HepG2 (cell line): ENCODE data around the gene ZBBX. TPM values are rescaled to one million over a fixed set of nuclear protein-coding genes. Genes with fewer than 3 reads are reported as not detected.

Experiments
- ATAC-seq: fragments of 200-7000 bp; cut with Tn5 transposase; 3 replicates; pipeline ENCODE4 v1.9.1; 2020; ENCODE audit warnings: mild to moderate bottlenecking, moderate library complexity
- BruUV-seq: library from RNA; stranded (reverse); fragments of 400-500 nt; replicated peaks from 2 replicates; lab custom pipeline; 2021; lab: Mats Ljungman, UMichigan
- CTCF ChIA-PET: fragments of 300-600 bp; formaldehyde crosslinking; extraction: SDS; loops from one replicate; lab custom pipeline; 2021; ENCODE audit warnings: low total read pairs, inconsistent platforms, low intra/inter-chr PET ratio; lab: Yijun Ruan, JAX
- POLR2A ChIA-PET: fragments of 350-600 bp; sonication (Branson Sonifier 250); formaldehyde crosslinking; loops from one replicate; lab custom pipeline; 2020; ENCODE audit warnings: antibody characterized with exemption, inconsistent platforms; lab: Yijun Ruan, JAX
- DNase-seq: peaks from one replicate; pipeline ENCODE4 v3.0.0-alpha.2; 2015; ENCODE audit warnings: low spot score
- FAIRE-seq: peaks from 3 replicates; lab custom pipeline; 2011; peaks lifted over from hg19 to GRCh38; lab: Jason Lieb, UNC
- H2AFZ ChIP-seq: one replicate; pipeline ENCODE4 v1.6.1; 2011; ENCODE audit warnings: low read length, inconsistent platforms
- H3K27ac ChIP-seq: fragments of 300-600 bp; 3 replicates; pipeline ENCODE4 v1.8.0; 2011; ENCODE audit warnings: mixed run types, mild to moderate bottlenecking, mixed read lengths, low read length, inconsistent platforms; ENCODE audit not compliant: insufficient read depth; ENCODE audit errors: extremely low read length
- H3K27me3 ChIP-seq, 2 experiments: fragments of 200-600 bp in 1 of 2; 2 replicates in 1 of 2; 3 replicates in 1 of 2; pipeline versions ENCODE4 v1.6.0 to v1.8.0; 2011; ENCODE audit warnings: low read length in 2 of 2, mild to moderate bottlenecking in 2 of 2, moderate library complexity in 2 of 2, inconsistent platforms in 1 of 2; ENCODE audit not compliant: insufficient read depth in 2 of 2, control insufficient read depth in 1 of 2
- H3K36me3 ChIP-seq, 2 experiments: fragments of 200-600 bp in 1 of 2; replicated peaks in 1 of 2; 2 replicates in 1 of 2; 3 replicates in 1 of 2; pipeline versions ENCODE4 v1.5.1 to v1.8.0; 2011; ENCODE audit warnings: low read length in 2 of 2, inconsistent platforms in 1 of 2; ENCODE audit not compliant: insufficient read depth in 2 of 2, control insufficient read depth in 1 of 2
- H3K4me1 ChIP-seq: 2 replicates; pipeline ENCODE4 v1.5.1; 2012; ENCODE audit warnings: low read length, inconsistent platforms; ENCODE audit not compliant: insufficient read depth
- H3K4me2 ChIP-seq: 2 replicates; pipeline ENCODE4 v1.6.0; 2011; ENCODE audit warnings: low read depth, low read length, inconsistent platforms
- H3K4me3 ChIP-seq, 3 experiments: fragments of 200-600 bp in 1 of 3; sonication (generic), shearing (Covaris generic) in 1 of 3; replicated peaks in 1 of 3; 2 replicates each; pipeline ENCODE4 v1.5.1; 2011 to 2016; ENCODE audit warnings: low read length in 3 of 3, inconsistent platforms in 2 of 3, low read depth in 2 of 3, mild to moderate bottlenecking in 2 of 3, control low read depth in 1 of 3, mixed read lengths in 1 of 3; ENCODE audit not compliant: insufficient read depth in 1 of 3
- H3K79me2 ChIP-seq: one replicate; pipeline ENCODE4 v1.6.1; 2011; ENCODE audit warnings: low read length, inconsistent platforms; ENCODE audit not compliant: insufficient read depth
- H3K9ac ChIP-seq: 2 replicates; pipeline ENCODE4 v1.6.0; 2011; ENCODE audit warnings: mild to moderate bottlenecking, low read depth, low read length, inconsistent platforms; ENCODE audit not compliant: insufficient read depth
- H3K9me3 ChIP-seq: 2 replicates; pipeline ENCODE4 v1.5.1; 2012; ENCODE audit warnings: mild to moderate bottlenecking, low read length
- H4K20me1 ChIP-seq: 2 replicates; pipeline ENCODE4 v1.6.0; 2011; ENCODE audit warnings: inconsistent platforms, mild to moderate bottlenecking, low read length, moderate library complexity; ENCODE audit not compliant: insufficient read depth
- BHLHE40 ChIP-seq: IDR thresholded peaks from 2 replicates; pipeline ENCODE4 v1.6.1; 2011; ENCODE audit warnings: low read length, improper control_type of control experiment
- CHCHD3 ChIP-seq: sonication (generic); formaldehyde crosslinking; IDR thresholded peaks from 2 replicates; pipeline ENCODE4 v1.8.0; 2022; ENCODE audit warnings: mild to moderate bottlenecking, missing genetic modification reagents, moderate library complexity
- FOXM1 ChIP-seq: sonication (generic); formaldehyde crosslinking; IDR thresholded peaks from 2 replicates; pipeline ENCODE4 v1.5.0; 2020; ENCODE audit warnings: missing genetic modification reagents
- HNRNPK ChIP-seq: fragments of 200-400 bp; formaldehyde crosslinking; IDR thresholded peaks from 2 replicates; pipeline ENCODE4 v1.6.1; 2018; ENCODE audit warnings: low read length, low read depth, moderate library complexity, mild to moderate bottlenecking; ENCODE audit not compliant: poor library complexity, severe bottlenecking
- IRF2 ChIP-seq: IDR thresholded peaks from 2 replicates; pipeline ENCODE4 v1.6.1; 2018; ENCODE audit warnings: missing genetic modification reagents, missing compliant biosample characterization
- MED1 ChIP-seq: sonication (generic); formaldehyde crosslinking; IDR thresholded peaks from 2 replicates; pipeline ENCODE4 v1.4.0; 2020; ENCODE audit warnings: missing genetic modification reagents
- NFKB2 ChIP-seq: sonication (generic); formaldehyde crosslinking; IDR thresholded peaks from 2 replicates; pipeline ENCODE4 v1.4.0; 2020; ENCODE audit warnings: missing genetic modification reagents, borderline replicate concordance
- PHF20 ChIP-seq: sonication (generic); formaldehyde crosslinking; IDR thresholded peaks from 2 replicates; pipeline ENCODE4 v1.5.0; 2020; ENCODE audit warnings: mild to moderate bottlenecking, missing genetic modification reagents
- ZBTB20 ChIP-seq: sonication (generic); formaldehyde crosslinking; IDR thresholded peaks from 2 replicates; pipeline ENCODE4 v1.8.1; 2023; ENCODE audit warnings: missing genetic modification reagents, low read depth, mild to moderate bottlenecking, borderline replicate concordance
- ZNF251 ChIP-seq: sonication (generic); formaldehyde crosslinking; IDR thresholded peaks from 2 replicates; pipeline ENCODE4 v1.9.0; 2021; ENCODE audit warnings: mild to moderate bottlenecking, missing genetic modification reagents
- ZNF33A ChIP-seq: sonication (generic); formaldehyde crosslinking; IDR thresholded peaks from 2 replicates; pipeline ENCODE4 v1.5.1; 2020; ENCODE audit warnings: missing genetic modification reagents, mild to moderate bottlenecking, moderate library complexity, borderline replicate concordance
- ZNF670 ChIP-seq: sonication (generic); formaldehyde crosslinking; IDR thresholded peaks from 2 replicates; pipeline ENCODE4 v1.8.0; 2022; ENCODE audit warnings: mild to moderate bottlenecking, missing genetic modification reagents, borderline replicate concordance
- WGBS: methylation state at CpG from one replicate; pipeline ENCODE4 v1.1.6; 2017; ENCODE audit warnings: low lambda C conversion rate; 5-methylcytosine and 5-hydroxymethylcytosine counted together
- in situ Hi-C: cut with HindIII; loops from 2 replicates; pipeline ENCODE4 v1.10.0; 2017; ENCODE audit warnings: low pct_unique_long_range_greater_than_20kb; ENCODE audit not compliant: extremely low pct_ligation_motif_present
- intact Hi-C: fragments of 100-400 bp; cut with micrococcal nuclease; formaldehyde crosslinking; loops from one replicate; pipeline ENCODE4 v1.10.0; 2022; ENCODE audit not compliant: unreplicated experiment
- polyA plus RNA-seq, 8 experiments: library from polyadenylated mRNA; depleted of rRNA in 3 of 8; stranded (reverse) in 7 of 8; unstranded in 1 of 8; fragments of >200 nt; fragmentation: Illumina TruSeq in 4 of 8; extraction: Trizol in 4 of 8; gene quantifications; 2 replicates each; pipeline versions ENCODE4 v1.2.1 to v1.2.3, GENCODE V29; 2011 to 2016; ENCODE audit warnings: low read depth in 4 of 8, missing spikeins in 1 of 8, mixed read lengths in 1 of 8; ENCODE audit not compliant: insufficient read depth in 1 of 8
- total RNA-seq, 5 experiments: library from RNA; depleted of rRNA; stranded (reverse); fragments of >200 nt; fragmentation: Illumina TruSeq; extraction: Trizol; gene quantifications; 2 replicates each; pipeline ENCODE4 v1.2.3, GENCODE V29; 2016; ENCODE audit warnings: low read depth in 1 of 5
- TF ChIP-seq, protein P1 (sequence below): sonication (generic); formaldehyde crosslinking; IDR thresholded peaks from 2 replicates; pipeline ENCODE4 v1.5.0; 2020; ENCODE audit warnings: missing genetic modification reagents
- TF ChIP-seq, protein P2 (sequence below): sonication (generic); formaldehyde crosslinking; IDR thresholded peaks from 2 replicates; pipeline ENCODE4 v1.5.0; 2020; ENCODE audit warnings: missing genetic modification reagents
- TF ChIP-seq, protein P3 (sequence below): IDR thresholded peaks from 2 replicates; pipeline ENCODE4 v1.6.1; 2016; ENCODE audit warnings: mild to moderate bottlenecking

ZBBX gene
- total and polyA plus RNA-seq, 2 of the 13 experiments (the other 11 are each of a cell fraction or from before 2014, with no cell fraction given), result not detected

DNA sequence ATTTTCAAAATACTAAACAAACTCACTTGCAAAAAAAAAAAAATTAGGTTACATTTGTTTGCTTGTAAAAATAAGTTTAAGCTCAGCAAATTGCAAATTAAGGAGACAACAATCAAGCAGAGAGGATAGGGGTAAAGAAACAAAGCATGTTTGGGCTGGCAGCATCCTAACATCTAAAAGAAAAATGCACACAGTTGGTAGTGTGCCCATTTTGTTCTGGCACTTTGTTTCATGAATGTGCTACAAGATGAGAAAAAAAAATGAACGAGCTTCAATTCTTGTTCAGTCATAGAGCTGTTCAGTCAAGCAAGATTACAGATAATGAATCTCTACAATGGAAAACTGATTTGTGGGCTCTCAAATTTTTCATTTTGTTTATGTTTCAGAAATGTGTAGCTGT lies 17.7 kb upstream of the ZBBX start:
- no TSS peak for BruUV-seq
- in situ Hi-C loops (no loop called here), intact Hi-C loops (no loop called here)
- H2AFZ ChIP-seq, result no peak overlapping the region
- H3K79me2 ChIP-seq, result no peaks in the 10 kb centered on the region
- no peak overlapping the region for H3K4me2 ChIP-seq
- FAIRE-seq (no peak), ATAC-seq (no peak), DNase-seq (no peak)
- ChIA-PET CTCF (no interaction called here), POLR2A (no interaction called here)
- H3K9me3 ChIP-seq, result no peaks in the 10 kb centered on the region
- H3K27me3 ChIP-seq, result no peaks in the 10 kb centered on the region; a peak in 1 of 5 replicates
- no peak overlapping the region for H3K4me3 ChIP-seq
- no peak overlapping the region for H3K27ac ChIP-seq
- 4% methylated on average over 1 of the region's 1 CpG for WGBS
- H3K4me1 ChIP-seq, result no peaks in the 10 kb centered on the region
- no peaks in the 10 kb centered on the region for H3K36me3 ChIP-seq
- H3K9ac ChIP-seq, result no peak overlapping the region
- TF ChIP-seq FOXM1 (no peak), ZNF251 (CRISPR knock-in tag) (no peak), ZNF33A (CRISPR knock-in tag) (no peak), BHLHE40 (no peak), MED1 (CRISPR knock-in tag) (no peak), HNRNPK (no peak), PHF20 (CRISPR knock-in tag) (no peak), NFKB2 (CRISPR knock-in tag) (no peak), ZNF670 (CRISPR knock-in tag) (no peak), IRF2 (CRISPR knock-in tag) (no peak), ZBTB20 (no peak), CHCHD3 (CRISPR knock-in tag) (no peak)
- TF ChIP-seq, protein P1, sequence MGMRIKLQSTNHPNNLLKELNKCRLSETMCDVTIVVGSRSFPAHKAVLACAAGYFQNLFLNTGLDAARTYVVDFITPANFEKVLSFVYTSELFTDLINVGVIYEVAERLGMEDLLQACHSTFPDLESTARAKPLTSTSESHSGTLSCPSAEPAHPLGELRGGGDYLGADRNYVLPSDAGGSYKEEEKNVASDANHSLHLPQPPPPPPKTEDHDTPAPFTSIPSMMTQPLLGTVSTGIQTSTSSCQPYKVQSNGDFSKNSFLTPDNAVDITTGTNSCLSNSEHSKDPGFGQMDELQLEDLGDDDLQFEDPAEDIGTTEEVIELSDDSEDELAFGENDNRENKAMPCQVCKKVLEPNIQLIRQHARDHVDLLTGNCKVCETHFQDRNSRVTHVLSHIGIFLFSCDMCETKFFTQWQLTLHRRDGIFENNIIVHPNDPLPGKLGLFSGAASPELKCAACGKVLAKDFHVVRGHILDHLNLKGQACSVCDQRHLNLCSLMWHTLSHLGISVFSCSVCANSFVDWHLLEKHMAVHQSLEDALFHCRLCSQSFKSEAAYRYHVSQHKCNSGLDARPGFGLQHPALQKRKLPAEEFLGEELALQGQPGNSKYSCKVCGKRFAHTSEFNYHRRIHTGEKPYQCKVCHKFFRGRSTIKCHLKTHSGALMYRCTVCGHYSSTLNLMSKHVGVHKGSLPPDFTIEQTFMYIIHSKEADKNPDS (CRISPR knock-in tag), result no peak
- TF ChIP-seq, protein P2, sequence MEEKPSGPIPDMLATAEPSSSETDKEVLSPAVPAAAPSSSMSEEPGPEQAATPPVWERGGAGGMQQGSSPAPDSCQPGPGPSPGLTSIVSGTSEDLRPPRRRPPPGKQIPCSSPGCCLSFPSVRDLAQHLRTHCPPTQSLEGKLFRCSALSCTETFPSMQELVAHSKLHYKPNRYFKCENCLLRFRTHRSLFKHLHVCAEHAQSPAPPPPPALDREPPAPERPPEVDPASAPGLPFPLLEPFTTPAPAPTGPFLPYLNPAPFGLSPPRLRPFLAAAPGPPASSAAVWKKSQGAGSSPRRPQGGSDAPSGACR (CRISPR knock-in tag), result no peak
- TF ChIP-seq, protein P3, sequence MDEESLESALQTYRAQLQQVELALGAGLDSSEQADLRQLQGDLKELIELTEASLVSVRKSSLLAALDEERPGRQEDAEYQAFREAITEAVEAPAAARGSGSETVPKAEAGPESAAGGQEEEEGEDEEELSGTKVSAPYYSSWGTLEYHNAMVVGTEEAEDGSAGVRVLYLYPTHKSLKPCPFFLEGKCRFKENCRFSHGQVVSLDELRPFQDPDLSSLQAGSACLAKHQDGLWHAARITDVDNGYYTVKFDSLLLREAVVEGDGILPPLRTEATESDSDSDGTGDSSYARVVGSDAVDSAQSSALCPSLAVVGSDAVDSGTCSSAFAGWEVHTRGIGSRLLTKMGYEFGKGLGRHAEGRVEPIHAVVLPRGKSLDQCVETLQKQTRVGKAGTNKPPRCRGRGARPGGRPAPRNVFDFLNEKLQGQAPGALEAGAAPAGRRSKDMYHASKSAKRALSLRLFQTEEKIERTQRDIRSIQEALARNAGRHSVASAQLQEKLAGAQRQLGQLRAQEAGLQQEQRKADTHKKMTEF (CRISPR knock-in tag), result no peak
- H4K20me1 ChIP-seq, result no peaks in the 10 kb centered on the region
